ENCODE results near the gene NPLOC4. TPM values are rescaled to one million over a fixed set of nuclear protein-coding genes. Genes with fewer than 3 reads are reported as not detected.

Gene NPLOC4
- polyA plus RNA-seq, 1 experiment: 108 TPM

GRCh38 chr17:81616877-81617276 lies 20.0 kb downstream of the NPLOC4 start:
- TF ChIP-seq CTCF (IDR thresholded peaks at IDR 0.05; ENCODE audit: insufficient read depth, low read depth, low read length): no peak
- ChIA-PET POLR2A (no interaction called here), CTCF (no interaction called here)
- Histone ChIP-seq H3K4me3 (ENCODE audit: low read depth, low read length) (no peak overlapping the region), H3K27me3 (ENCODE audit: control insufficient read depth, insufficient read depth, low read length) (no peaks in the 10 kb centered on the region), H3K36me3 (ENCODE audit: control insufficient read depth, insufficient read depth, low read length) (peaks cover 19% of the 10 kb centered on the region)
- DNase-seq (ENCODE audit: low read depth): no peak

GRCh38 chr17:81615401-81615930 lies 21.4 kb downstream of the NPLOC4 start:
- no peak overlapping the region for H3K4me3 ChIP-seq (ENCODE audit: low read depth, low read length)
- no peak for TF ChIP-seq CTCF (IDR thresholded peaks at IDR 0.05; ENCODE audit: insufficient read depth, low read depth, low read length)
- H3K27me3 ChIP-seq (ENCODE audit: control insufficient read depth, insufficient read depth, low read length): no peaks in the 10 kb centered on the region
- ChIA-PET POLR2A (no interaction called here), CTCF (interaction anchor here (3.8 kb wide), 1 partner anchor 15 kb away, joined by 22 read pairs; no protein-coding TSS in a partner anchor)
- peaks cover 10% of the 10 kb centered on the region; the same call in 1 of the 2 replicates for H3K36me3 ChIP-seq (ENCODE audit: control insufficient read depth, insufficient read depth, low read length)
- DNase-seq (ENCODE audit: low read depth): no peak

- Histone ChIP-seq H3K36me3 (ENCODE audit: control insufficient read depth, insufficient read depth, low read length) (peaks cover 15% of the 10 kb centered on the region), H3K27me3 (ENCODE audit: control insufficient read depth, insufficient read depth, low read length) (no peaks in the 10 kb centered on the region), H3K4me3 (ENCODE audit: low read depth, low read length) (no peak overlapping the region)
- TF ChIP-seq CTCF (IDR thresholded peaks at IDR 0.05; ENCODE audit: insufficient read depth, low read depth, low read length): no peak
- POLR2A ChIA-PET: no interaction called here
- CTCF ChIA-PET: interaction anchor here (1.4 to 3.8 kb wide), 2 partner anchors 11 to 12 kb away, joined by 3 to 22 read pairs; no protein-coding TSS in a partner anchor
- DNase-seq (ENCODE audit: low read depth): no peak
Observed at GRCh38 chr17:81612172-81612970, 24.5 kb downstream of the NPLOC4 start.

DNA sequence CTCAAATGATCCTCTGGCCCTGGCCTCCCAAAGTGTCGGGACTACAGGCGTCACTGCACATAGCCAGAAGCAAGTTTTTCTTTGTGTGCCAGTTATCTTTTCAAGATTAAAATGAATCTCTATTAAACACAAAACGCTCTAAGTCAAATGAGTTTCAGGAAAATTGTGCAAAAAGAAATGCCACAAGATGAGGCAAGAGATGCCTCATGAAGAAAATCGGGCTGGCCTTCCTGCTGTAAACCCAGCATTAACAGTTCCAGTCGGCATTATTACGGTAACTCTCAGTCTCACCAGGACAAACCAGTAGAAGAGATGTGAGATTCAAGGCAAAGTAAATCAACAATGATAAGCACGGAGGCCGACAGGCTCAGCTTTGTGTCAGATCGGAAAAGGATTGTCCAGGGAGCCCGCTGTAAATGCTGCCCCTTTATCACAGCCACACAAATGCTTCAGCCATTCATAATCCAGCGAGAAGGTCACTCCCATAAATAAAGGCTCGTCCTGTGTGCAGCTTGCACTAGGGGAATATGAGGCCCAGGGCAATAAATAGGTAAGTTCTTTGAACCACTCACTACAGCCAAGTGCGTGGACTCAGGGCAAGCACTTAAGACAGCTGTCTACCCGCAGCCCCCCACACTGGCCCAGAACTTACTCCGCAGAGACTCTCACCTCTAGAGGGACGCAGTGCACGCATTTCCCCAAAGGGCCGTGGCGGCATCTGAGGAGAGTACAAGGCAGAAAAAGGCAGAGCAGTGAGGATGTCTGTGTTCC lies 27.2 kb downstream of the NPLOC4 start:
- POLR2A ChIA-PET: no interaction called here
- no peak for TF ChIP-seq CTCF (IDR thresholded peaks at IDR 0.05; ENCODE audit: insufficient read depth, low read depth, low read length)
- CTCF ChIA-PET: interaction anchor here (2.2 kb wide), 1 partner anchor 9 kb away, joined by 7 read pairs; no protein-coding TSS in a partner anchor
- no peak for DNase-seq (ENCODE audit: low read depth)
- peaks cover 19% of the 10 kb centered on the region for H3K36me3 ChIP-seq (ENCODE audit: control insufficient read depth, insufficient read depth, low read length)
- H3K27me3 ChIP-seq (ENCODE audit: control insufficient read depth, insufficient read depth, low read length): no peaks in the 10 kb centered on the region
- no peak overlapping the region for H3K4me3 ChIP-seq (ENCODE audit: low read depth, low read length)

- TF ChIP-seq CTCF (IDR thresholded peaks at IDR 0.05; ENCODE audit: insufficient read depth, low read depth, low read length): no peak
- ChIA-PET CTCF (interaction anchor here (2.2 kb wide), 1 partner anchor 8 kb away, joined by 7 read pairs; no protein-coding TSS in a partner anchor), POLR2A (no interaction called here)
- no peak for DNase-seq (ENCODE audit: low read depth)
- peaks cover 24% of the 10 kb centered on the region for H3K36me3 ChIP-seq (ENCODE audit: control insufficient read depth, insufficient read depth, low read length)
- no peak overlapping the region for H3K4me3 ChIP-seq (ENCODE audit: low read depth, low read length)
- no peaks in the 10 kb centered on the region for H3K27me3 ChIP-seq (ENCODE audit: control insufficient read depth, insufficient read depth, low read length)
Observed at GRCh38 chr17:81608605-81609004, 28.3 kb downstream of the NPLOC4 start.
